ENCODE results near the gene SCARB2.

DNA sequence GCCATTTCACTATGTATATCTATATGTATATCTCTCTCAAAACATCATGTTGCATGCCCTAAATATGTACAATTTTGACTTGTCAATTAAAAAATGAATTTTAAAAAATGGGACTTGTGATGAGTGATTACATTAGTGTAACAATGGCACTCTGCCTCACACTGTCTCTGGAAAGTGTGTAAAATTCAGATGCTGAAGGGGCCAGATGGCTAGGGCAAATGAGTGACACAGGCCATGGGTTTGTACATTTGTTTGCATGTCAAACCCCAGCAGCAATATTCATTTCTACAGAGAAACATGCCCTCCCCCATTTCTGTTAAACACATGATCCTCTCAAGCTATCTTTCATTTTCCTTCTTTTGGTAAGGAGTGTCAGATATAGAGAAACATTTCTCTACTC lies 8.1 kb downstream of the SCARB2 start:
- no peak for TF ChIP-seq ZFX (IDR thresholded peaks at IDR 0.05; ENCODE audit: borderline replicate concordance)
- TF ChIP-seq, protein P1, sequence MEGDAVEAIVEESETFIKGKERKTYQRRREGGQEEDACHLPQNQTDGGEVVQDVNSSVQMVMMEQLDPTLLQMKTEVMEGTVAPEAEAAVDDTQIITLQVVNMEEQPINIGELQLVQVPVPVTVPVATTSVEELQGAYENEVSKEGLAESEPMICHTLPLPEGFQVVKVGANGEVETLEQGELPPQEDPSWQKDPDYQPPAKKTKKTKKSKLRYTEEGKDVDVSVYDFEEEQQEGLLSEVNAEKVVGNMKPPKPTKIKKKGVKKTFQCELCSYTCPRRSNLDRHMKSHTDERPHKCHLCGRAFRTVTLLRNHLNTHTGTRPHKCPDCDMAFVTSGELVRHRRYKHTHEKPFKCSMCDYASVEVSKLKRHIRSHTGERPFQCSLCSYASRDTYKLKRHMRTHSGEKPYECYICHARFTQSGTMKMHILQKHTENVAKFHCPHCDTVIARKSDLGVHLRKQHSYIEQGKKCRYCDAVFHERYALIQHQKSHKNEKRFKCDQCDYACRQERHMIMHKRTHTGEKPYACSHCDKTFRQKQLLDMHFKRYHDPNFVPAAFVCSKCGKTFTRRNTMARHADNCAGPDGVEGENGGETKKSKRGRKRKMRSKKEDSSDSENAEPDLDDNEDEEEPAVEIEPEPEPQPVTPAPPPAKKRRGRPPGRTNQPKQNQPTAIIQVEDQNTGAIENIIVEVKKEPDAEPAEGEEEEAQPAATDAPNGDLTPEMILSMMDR (IDR thresholded peaks at IDR 0.05), result no peak

Data from 22Rv1 (cell line).